Endothelial cell of umbilical vein (primary cell): ENCODE data around the gene WDR74.

Experiments
- CTCF ChIP-seq, 2 donors: IDR thresholded peaks; 1 replicate in 1 of 2; 2 replicates in 1 of 2; pipeline ENCODE4 v1.5.1; 2011; ENCODE audit warnings: low read length in 2 of 2, mild to moderate bottlenecking in 2 of 2, moderate library complexity in 2 of 2, control low read depth in 1 of 2, inconsistent platforms in 1 of 2, low read depth in 1 of 2; ENCODE audit not compliant: insufficient read depth in 1 of 2; ENCODE audit errors: extremely low read depth in 1 of 2
- EZH2 ChIP-seq: IDR thresholded peaks from 2 replicates; pipeline ENCODE4 v1.6.1; 2012; ENCODE audit warnings: borderline replicate concordance, low read depth, mild to moderate bottlenecking, moderate library complexity, low read length, inconsistent platforms; ENCODE audit not compliant: severe bottlenecking
- POLR2A ChIP-seq: IDR thresholded peaks from 2 replicates; pipeline ENCODE4 v1.6.1; 2012; ENCODE audit warnings: low read depth, mild to moderate bottlenecking, control low read depth, low read length

GRCh38 chr11:62860835-62861563, 21.6 kb upstream of the WDR74 start:
- TF ChIP-seq POLR2A, result no peak
- no peak for TF ChIP-seq CTCF (IDR thresholded peaks at IDR 0.05; ENCODE audit: extremely low read depth in 1 of 2, insufficient read depth in 1 of 2, low read depth in 1 of 2, low read length in 2 of 2)
- no peak for TF ChIP-seq EZH2
